Measurements from ENCODE around the gene COL19A1. TPM values are rescaled to one million over a fixed set of nuclear protein-coding genes. Genes with fewer than 3 reads are reported as not detected.

Gene COL19A1
- total RNA-seq, 4 donors from 2014 or later, result 0.09 TPM; not detected in 3

DNA sequence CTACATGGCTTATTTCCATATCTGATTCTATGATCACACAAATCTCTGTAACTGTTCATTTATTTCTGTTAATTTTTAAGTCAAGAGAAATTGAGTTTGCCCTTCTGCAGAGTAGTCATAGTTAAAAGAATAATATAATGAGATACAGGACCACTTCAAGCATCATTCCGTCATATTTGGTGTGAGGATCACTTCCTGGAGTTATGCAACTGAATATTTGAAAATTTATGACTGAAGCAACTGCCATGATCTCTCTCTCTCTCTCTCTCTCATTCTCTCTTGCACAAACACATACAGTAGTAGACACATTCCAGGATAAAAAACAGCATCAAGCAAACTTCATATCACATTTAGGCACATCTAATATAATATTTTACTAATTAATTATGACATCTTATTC is 320.1 kb downstream of the COL19A1 start:
- TF ChIP-seq, protein P1, sequence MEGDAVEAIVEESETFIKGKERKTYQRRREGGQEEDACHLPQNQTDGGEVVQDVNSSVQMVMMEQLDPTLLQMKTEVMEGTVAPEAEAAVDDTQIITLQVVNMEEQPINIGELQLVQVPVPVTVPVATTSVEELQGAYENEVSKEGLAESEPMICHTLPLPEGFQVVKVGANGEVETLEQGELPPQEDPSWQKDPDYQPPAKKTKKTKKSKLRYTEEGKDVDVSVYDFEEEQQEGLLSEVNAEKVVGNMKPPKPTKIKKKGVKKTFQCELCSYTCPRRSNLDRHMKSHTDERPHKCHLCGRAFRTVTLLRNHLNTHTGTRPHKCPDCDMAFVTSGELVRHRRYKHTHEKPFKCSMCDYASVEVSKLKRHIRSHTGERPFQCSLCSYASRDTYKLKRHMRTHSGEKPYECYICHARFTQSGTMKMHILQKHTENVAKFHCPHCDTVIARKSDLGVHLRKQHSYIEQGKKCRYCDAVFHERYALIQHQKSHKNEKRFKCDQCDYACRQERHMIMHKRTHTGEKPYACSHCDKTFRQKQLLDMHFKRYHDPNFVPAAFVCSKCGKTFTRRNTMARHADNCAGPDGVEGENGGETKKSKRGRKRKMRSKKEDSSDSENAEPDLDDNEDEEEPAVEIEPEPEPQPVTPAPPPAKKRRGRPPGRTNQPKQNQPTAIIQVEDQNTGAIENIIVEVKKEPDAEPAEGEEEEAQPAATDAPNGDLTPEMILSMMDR (IDR thresholded peaks at IDR 0.05), result no peak
- DNase-seq (ENCODE audit: low spot score) (no peak), ATAC-seq (ENCODE audit: low FRiP score) (no peak)

DNA sequence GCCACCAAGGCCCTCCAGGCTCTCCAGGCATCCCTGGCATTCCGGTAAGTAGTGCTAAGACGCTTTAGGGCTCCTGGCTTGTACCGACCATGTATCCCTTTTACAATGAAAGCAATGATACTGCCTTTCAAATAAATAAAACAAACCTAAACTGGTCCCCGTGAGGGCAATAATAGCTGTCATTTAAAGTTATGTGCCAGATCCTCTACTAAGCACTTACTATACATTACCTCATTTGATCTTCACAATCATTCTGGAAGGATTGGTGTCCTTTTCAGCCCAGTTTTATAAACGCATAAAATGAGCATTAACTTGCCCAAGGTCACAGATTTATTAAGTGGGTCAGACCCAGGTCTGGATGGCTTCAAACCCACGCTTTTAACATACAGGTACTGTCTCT is 321.8 kb downstream of the COL19A1 start:
- ATAC-seq (ENCODE audit: low FRiP score), result no peak
- no peak for DNase-seq (ENCODE audit: low spot score)
- TF ChIP-seq, protein P1 (IDR thresholded peaks at IDR 0.05), result no peak

GRCh38 chr6:70194421-70194820 is 328.1 kb downstream of the COL19A1 start:
- DNase-seq (ENCODE audit: low spot score) (no peak), ATAC-seq (ENCODE audit: low FRiP score) (no peak)
- TF ChIP-seq, protein P1 (IDR thresholded peaks at IDR 0.05), result no peak

- TF ChIP-seq, protein P1 (IDR thresholded peaks at IDR 0.05), result no peak
- DNase-seq (ENCODE audit: low spot score) (no peak), ATAC-seq (ENCODE audit: low FRiP score) (no peak)
These were observed 330.2 kb downstream of the COL19A1 start for GRCh38 chr6:70196531-70196930.

DNA sequence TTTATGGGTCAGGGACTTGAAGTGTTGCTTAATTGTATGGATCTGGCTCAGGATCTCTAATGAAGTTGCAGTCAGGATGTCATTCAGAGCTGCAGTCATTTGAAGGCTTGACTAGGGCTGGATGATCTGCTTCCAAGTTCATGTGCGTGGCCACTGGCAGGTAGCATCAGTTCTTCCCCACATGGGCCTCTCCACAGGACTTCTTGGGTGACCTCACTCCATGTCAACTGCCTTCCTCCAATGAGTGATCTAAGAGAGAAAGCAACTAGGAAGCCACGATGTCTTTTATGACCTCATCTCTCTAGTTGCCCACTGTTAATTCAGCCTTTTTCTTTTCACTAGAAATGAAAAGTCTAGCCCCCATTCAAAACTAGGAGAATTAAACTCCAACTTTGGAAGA is 332.4 kb downstream of the COL19A1 start:
- TF ChIP-seq, protein P1 (IDR thresholded peaks at IDR 0.05), result no peak
- no peak for DNase-seq (ENCODE audit: low spot score)
- ATAC-seq (ENCODE audit: low FRiP score), result no peak

DNA sequence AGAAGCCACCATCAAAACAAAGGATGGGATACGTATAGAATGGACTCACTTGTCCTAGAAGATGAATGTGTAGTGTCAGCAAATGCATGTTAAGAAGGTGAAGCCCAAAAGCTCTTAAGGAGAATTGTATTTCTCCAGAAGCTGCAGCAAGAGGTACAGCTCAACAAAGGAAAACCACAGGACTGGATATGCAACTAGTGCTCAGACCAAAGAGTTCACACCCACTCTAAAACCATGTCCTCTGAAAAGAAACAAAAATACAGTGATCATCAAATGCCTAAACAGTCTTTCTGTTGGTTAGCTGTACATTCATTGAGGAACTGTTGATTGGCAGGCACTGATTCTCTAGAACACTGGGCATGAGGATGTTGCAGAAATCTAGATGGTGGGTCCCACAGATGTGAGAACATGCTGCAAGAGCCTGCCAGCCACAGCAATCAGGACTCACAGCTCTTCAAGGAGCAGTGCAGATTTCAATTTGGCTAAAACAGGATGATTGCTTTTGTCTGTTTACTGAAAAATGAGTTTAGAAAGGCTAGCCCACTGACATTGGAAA is 342.0 kb downstream of the COL19A1 start:
- no peak for DNase-seq (ENCODE audit: low spot score)
- TF ChIP-seq, protein P1 (IDR thresholded peaks at IDR 0.05), result no peak
- no peak for ATAC-seq (ENCODE audit: low FRiP score)

- TF ChIP-seq, protein P1 (IDR thresholded peaks at IDR 0.05), result no peak
- ATAC-seq (ENCODE audit: low FRiP score), result no peak
- no peak for DNase-seq (ENCODE audit: low spot score)
These were observed 344.1 kb downstream of the COL19A1 start for GRCh38 chr6:70210462-70210861.
